Activated CD4-positive, alpha-beta T cell treated with anti-CD3 and anti-CD28 coated beads, Interleukin-2, amount 10 ng/mL, durations not matched to agents 7 days and 5 days (primary cell): ENCODE measurements around the gene C1orf21. TPM values are rescaled to one million over a fixed set of nuclear protein-coding genes. Genes with fewer than 3 reads are reported as not detected.
A peak's percentile ranks its signal among the peaks of the same experiment; 100 is the strongest.

Source experiments
- CTCF ChIA-PET: fragments of 350-600 bp; sonication (Branson Sonifier 250); formaldehyde crosslinking; loops from one replicate; lab custom pipeline; 2021; ENCODE audit warnings: antibody characterized with exemption; lab: Charles Lee
- POLR2A ChIA-PET: fragments of 350-600 bp; sonication (Branson Sonifier 250); formaldehyde crosslinking; loops from one replicate; lab custom pipeline; 2021; ENCODE audit warnings: antibody characterized with exemption; lab: Charles Lee
- DNase-seq: peaks from one replicate; pipeline ENCODE4 v3.0.0-alpha.2; 2020
- H3K27ac Mint-ChIP-seq: one replicate; pipeline ENCODE4 v1.8.0; 2021; ENCODE audit warnings: mild to moderate bottlenecking, moderate library complexity, mixed read lengths
- H3K27me3 Mint-ChIP-seq: one replicate; pipeline ENCODE4 v1.8.0; 2021; ENCODE audit warnings: mixed read lengths
- H3K36me3 Mint-ChIP-seq: one replicate; pipeline ENCODE4 v1.8.0; 2021; ENCODE audit warnings: low read depth, mixed read lengths
- H3K4me1 Mint-ChIP-seq: one replicate; pipeline ENCODE4 v1.8.0; 2021; ENCODE audit warnings: mixed read lengths
- H3K4me3 Mint-ChIP-seq: one replicate; pipeline ENCODE4 v1.8.0; 2021; ENCODE audit warnings: mild to moderate bottlenecking, moderate library complexity, mixed read lengths
- H3K9me3 Mint-ChIP-seq: one replicate; pipeline ENCODE4 v1.8.0; 2021; ENCODE audit warnings: mixed read lengths
- total RNA-seq, 2 experiments: library from RNA; stranded (reverse); gene quantifications; one replicate each; pipeline ENCODE4 v1.2.3, GENCODE V29; 2021

The C1orf21 gene
- total RNA-seq, 2 experiments from 2014 or later, result 7.4 to 8.1 TPM

DNA sequence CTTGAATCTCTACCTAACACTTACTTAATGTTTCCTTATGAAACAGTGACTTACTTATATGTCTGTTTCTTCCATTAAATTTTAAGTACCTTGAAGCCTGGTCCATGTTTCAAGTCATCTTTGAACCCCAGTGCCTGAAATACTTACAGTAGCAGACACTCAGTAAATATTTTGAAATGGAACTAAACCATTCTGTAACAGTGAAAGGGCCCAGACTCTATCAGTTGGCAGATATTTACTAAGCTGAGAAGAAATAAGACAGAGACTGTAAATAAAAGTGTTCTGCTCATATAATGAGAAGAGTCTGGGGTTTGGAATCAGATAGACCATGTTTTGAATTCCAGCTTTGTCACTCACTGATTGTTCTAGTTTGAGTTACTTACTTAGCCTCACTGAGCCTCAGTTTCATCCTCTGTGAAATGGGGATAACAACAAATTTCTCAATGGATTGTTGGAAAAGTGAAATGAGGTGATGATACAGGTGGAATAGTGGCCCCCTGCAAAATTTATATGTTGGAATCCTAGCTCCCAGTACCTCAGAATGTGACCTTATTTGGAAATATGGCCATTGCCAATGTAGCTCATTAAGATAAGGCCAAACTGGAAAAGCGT lies 19.3 kb upstream of the C1orf21 start:
- Mint-ChIP-seq H3K27me3 (peaks cover 19% of the 10 kb centered on the region), H3K36me3 (no peaks in the 10 kb centered on the region), H3K9me3 (no peaks in the 10 kb centered on the region), H3K4me3 (no peak overlapping the region), H3K4me1 (no peaks in the 10 kb centered on the region), H3K27ac (no peak overlapping the region)
- POLR2A ChIA-PET, result no interaction called here
- CTCF ChIA-PET, result no interaction called here
- no peak for DNase-seq

DNA sequence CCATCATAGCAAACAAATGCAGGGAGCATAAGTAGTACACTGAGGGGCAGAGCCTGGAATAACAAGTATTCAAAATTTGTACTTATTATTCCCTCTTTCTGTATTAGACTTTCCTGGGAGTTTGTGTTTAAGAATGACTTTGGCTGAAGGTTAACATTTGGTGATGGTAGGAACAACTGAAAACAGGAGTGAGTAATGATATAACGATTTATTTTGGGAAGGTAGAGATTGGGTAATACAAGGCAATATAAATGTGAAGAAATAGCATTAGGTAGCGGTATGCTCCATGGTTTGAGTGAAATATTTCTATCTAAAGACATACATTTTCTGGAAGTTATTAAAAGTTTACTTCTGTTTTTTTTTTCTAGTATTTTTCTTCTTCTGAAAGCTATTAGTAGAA lies 18.5 kb upstream of the C1orf21 start:
- ChIA-PET POLR2A (no interaction called here), CTCF (interaction anchor here (0.6 kb wide), 1 partner anchor 155 kb away, joined by 3 read pairs; no protein-coding TSS in a partner anchor)
- peaks cover 19% of the 10 kb centered on the region for H3K27me3 Mint-ChIP-seq
- H3K36me3 Mint-ChIP-seq, result no peaks in the 10 kb centered on the region
- no peaks in the 10 kb centered on the region for H3K9me3 Mint-ChIP-seq
- H3K4me1 Mint-ChIP-seq, result no peaks in the 10 kb centered on the region
- no peak for DNase-seq
- H3K4me3 Mint-ChIP-seq, result no peak overlapping the region
- H3K27ac Mint-ChIP-seq, result no peak overlapping the region

DNA sequence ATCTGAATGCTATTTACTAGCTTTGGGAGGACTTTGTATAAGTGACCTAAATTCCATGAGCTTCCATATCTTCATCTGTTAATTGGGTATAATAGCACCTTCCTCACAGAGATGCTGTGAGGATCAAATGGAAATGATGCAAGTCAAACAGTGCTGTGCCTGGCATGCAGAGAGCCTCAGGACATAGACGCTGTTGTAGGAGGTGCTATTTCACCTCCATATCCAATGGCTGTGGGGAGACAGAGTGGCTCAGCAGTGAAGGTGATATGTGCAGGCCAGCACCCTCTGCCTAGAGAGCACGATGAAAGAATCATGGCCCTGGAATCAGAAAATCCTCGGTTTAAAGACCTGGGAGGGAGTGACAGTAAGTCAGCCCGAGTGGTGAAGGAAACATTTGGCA lies 16.0 kb upstream of the C1orf21 start:
- Mint-ChIP-seq H3K4me3 (no peak overlapping the region), H3K4me1 (no peaks in the 10 kb centered on the region), H3K9me3 (no peaks in the 10 kb centered on the region), H3K36me3 (no peaks in the 10 kb centered on the region), H3K27ac (no peak overlapping the region), H3K27me3 (peaks cover 19% of the 10 kb centered on the region)
- no peak for DNase-seq
- ChIA-PET POLR2A (no interaction called here), CTCF (interaction anchor here (1.0 kb wide), 1 partner anchor 11 kb away, joined by 3 read pairs; no protein-coding TSS in a partner anchor)

DNA sequence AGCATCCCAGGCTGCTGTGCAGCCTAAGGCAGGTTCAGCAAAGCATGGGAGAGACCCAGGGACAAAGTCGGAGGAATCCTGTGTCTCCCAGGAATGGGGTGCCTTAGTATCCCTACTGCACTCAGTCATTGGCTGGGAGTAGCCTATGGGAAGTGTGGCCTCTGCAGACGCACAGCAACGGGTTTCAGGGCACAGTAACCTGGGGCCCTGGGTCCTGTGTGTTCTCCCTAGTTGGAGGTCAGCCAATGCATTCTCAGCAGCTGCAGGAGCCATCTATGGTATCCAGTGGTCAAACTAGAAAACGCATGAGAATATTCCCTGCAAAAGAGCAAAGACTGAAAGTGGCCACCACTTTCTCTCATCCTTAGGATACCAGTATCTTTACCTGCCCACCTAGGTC lies 13.7 kb upstream of the C1orf21 start:
- POLR2A ChIA-PET, result no interaction called here
- no peak for DNase-seq
- Mint-ChIP-seq H3K4me3 (no peak overlapping the region), H3K27ac (no peak overlapping the region), H3K9me3 (no peaks in the 10 kb centered on the region), H3K27me3 (peaks cover 18% of the 10 kb centered on the region), H3K4me1 (no peaks in the 10 kb centered on the region), H3K36me3 (no peaks in the 10 kb centered on the region)
- CTCF ChIA-PET, result no interaction called here

DNA sequence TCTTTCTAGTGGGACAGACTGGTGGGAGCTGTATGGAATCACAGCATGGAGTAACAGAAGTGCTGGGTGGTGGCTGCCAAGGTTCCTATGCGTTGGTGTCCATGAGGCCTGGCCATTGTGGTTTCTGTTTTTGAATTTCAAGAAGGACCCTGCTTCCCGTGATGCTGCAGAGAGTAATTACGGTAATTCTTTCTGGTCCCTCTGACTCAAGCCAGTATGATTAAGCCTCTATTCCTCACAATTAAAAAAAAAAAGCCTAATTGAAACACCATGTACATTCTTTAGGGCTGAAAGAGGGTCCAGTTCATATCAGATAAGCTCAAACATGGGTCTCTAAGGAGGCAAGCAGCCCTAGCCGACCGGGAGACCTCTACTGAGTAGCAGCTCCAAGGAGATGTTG lies 10.5 kb upstream of the C1orf21 start:
- H3K4me1 Mint-ChIP-seq, result peaks cover 11% of the 10 kb centered on the region
- DNase-seq, result no peak
- H3K4me3 Mint-ChIP-seq, result no peak overlapping the region
- H3K36me3 Mint-ChIP-seq, result no peaks in the 10 kb centered on the region
- CTCF ChIA-PET, result interaction anchor here (1.3 kb wide), 1 partner anchor 13 kb away, joined by 4 read pairs; no protein-coding TSS in a partner anchor
- no peak overlapping the region for H3K27ac Mint-ChIP-seq
- peaks cover 11% of the 10 kb centered on the region for H3K27me3 Mint-ChIP-seq
- POLR2A ChIA-PET, result no interaction called here
- peaks cover 5% of the 10 kb centered on the region for H3K9me3 Mint-ChIP-seq

DNA sequence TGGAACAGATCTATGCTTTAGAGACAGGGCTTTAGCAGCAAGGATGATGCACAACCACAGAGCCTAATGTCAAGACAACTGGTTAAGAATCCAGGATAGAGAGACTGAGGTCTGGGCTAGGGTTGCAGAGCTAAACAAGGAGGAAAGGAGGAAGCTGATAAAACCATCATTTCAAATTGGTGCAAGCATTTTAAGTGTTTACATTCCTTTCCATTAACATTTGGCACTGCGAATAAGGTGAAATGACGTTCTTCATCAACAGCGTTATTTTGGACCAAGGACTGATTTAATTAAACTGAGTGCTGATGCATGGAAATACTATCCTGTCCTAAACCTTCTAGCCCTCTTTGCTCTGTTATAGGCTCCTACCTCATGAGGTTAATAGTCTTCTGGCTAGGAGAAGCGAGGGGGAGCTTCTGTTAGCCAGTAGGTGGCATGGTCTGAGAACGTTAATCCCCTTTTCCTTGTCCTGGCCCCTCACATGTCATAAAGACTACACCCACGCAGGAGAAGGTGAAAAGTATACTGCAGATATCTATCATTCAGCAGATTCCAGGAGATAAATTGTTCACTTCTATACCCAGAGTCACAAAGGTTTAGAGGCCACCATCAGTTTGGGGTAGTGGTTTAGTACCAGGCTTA lies 7.6 kb upstream of the C1orf21 start:
- Mint-ChIP-seq H3K27ac (no peak overlapping the region), H3K4me3 (no peak overlapping the region), H3K36me3 (no peaks in the 10 kb centered on the region), H3K27me3 (peaks cover 34% of the 10 kb centered on the region), H3K9me3 (peaks cover 5% of the 10 kb centered on the region), H3K4me1 (peaks cover 11% of the 10 kb centered on the region)
- ChIA-PET POLR2A (no interaction called here), CTCF (no interaction called here)
- DNase-seq, result no peak

DNA sequence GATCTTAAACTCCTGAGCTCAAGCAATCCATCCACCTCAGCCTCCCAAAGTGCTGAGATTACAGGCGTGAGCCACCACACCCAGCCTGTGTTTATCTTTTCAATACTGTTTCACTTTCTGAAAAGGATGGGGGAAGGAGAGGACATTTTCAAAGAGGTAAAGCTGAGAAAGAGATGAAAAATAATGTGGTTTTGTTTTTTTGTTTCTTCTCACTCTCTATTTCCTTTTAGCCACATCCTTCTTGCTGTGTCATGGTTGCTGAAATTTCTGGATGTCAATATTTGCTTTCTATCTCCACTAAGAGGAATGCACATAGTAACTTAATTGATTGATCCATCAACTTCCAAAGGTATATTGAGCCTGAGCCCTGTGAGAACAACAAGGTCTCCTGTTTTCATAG lies 6.4 kb upstream of the C1orf21 start:
- Mint-ChIP-seq H3K27me3 (peaks cover 45% of the 10 kb centered on the region), H3K4me1 (peaks cover 11% of the 10 kb centered on the region), H3K36me3 (peaks cover 1% of the 10 kb centered on the region), H3K4me3 (no peak overlapping the region), H3K9me3 (peaks cover 5% of the 10 kb centered on the region), H3K27ac (peak overlapping the region; percentile 39)
- peak; percentile 9 for DNase-seq
- CTCF ChIA-PET, result no interaction called here
- POLR2A ChIA-PET, result no interaction called here

DNA sequence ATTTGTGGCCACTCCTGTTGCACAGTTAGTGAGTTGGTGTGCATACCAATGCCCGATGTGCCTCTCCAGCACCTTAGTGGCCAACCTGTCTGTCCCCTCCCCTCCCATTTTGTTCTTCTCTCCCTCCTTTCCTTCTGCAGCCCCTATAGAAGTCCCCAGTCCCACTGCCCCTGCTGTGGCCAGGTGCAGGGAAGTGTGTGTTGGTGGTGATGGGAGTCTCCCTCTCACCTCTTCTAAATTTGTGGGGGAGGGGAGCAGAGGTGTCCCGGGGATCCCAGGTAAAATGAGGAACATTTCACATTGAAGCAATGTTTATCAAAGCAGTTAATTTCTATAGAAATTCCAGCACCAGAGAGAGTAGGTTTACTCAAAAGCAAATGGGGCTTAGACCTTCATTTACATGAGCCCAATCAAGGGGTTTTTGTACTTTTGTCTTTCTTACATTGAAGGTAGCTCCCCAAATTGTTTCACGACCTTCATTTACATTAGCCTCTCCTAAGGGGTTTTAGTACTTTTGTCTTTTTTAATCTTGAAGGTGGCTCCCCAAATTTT lies 3.0 kb upstream of the C1orf21 start:
- POLR2A ChIA-PET, result no interaction called here

DNA sequence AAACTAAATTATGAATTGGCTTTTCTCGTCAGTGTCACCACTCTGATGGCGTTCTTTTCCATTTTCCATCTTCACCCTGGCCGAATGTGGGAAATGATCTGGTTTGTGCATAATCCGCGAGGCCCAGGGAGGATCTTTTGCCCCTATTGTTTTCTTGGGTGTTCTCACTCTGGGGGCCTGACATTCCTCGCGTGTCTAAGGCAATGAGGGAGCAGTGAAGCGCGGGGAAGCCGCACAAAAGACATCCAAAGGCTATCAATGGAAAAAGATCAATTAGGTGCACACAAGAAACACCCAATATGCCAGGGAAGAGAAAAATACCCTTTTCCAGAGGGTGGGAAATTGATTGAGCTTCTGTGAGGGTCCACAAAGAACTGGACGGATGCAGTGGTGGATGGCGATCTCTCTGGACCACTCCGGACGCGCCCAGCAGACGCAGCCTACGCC lies 941 bp upstream of the C1orf21 start:
- H3K4me3 Mint-ChIP-seq, result peak overlapping the region; percentile 78
- H3K27me3 Mint-ChIP-seq, result peaks cover 75% of the 10 kb centered on the region
- ChIA-PET CTCF (interaction anchor here (1.4 kb wide), 1 partner anchor 14 kb away, joined by 4 read pairs; no protein-coding TSS in a partner anchor), POLR2A (no interaction called here)
- H3K9me3 Mint-ChIP-seq, result peaks cover 2% of the 10 kb centered on the region
- DNase-seq, result no peak
- H3K36me3 Mint-ChIP-seq, result peaks cover 2% of the 10 kb centered on the region
- peak overlapping the region; percentile 80 for H3K27ac Mint-ChIP-seq
- peaks cover 19% of the 10 kb centered on the region for H3K4me1 Mint-ChIP-seq

More for the DNA sequence above, 3.0 kb upstream of the C1orf21 start:
- peaks cover 5% of the 10 kb centered on the region for H3K9me3 Mint-ChIP-seq
- peaks cover 27% of the 10 kb centered on the region for H3K4me1 Mint-ChIP-seq
- H3K27ac Mint-ChIP-seq, result no peak overlapping the region
- no peak overlapping the region for H3K4me3 Mint-ChIP-seq
- peaks cover 60% of the 10 kb centered on the region for H3K27me3 Mint-ChIP-seq
- no peak for DNase-seq
- CTCF ChIA-PET, result interaction anchor here (1.4 kb wide), 1 partner anchor 9 kb away, joined by 3 read pairs; no protein-coding TSS in a partner anchor
- H3K36me3 Mint-ChIP-seq, result peaks cover 2% of the 10 kb centered on the region

DNA sequence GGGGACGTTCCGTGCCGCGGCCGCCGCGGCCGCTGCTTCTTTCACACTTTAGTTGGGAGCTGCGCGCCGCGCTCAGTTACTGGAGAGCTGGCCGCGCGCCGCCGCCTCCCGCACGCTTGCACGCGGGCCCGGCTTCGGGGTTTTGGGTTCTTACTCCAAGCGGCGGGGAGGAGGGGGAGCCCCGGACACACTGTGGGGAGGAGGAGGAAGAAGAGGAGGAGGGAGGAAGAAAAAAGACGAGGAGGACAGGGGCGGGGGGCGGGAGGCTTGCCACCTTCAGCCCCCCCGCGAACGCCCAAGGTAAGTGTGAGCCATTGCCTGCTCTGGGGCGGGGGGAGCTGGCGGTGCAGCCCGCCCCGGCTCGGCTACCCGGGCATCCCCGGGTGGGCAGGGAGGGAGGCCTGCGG lies 243 bp downstream of the C1orf21 start:
- peaks cover 17% of the 10 kb centered on the region for H3K4me1 Mint-ChIP-seq
- peaks cover 76% of the 10 kb centered on the region for H3K27me3 Mint-ChIP-seq
- H3K4me3 Mint-ChIP-seq, result peak overlapping the region; percentile 78
- no peaks in the 10 kb centered on the region for H3K9me3 Mint-ChIP-seq
- no peak for DNase-seq
- POLR2A ChIA-PET, result no interaction called here
- CTCF ChIA-PET, result interaction anchor here (0.9 to 1.4 kb wide), 2 partner anchors 12 to 26 kb away, joined by 3 to 4 read pairs; no protein-coding TSS in a partner anchor
- H3K36me3 Mint-ChIP-seq, result peaks cover 2% of the 10 kb centered on the region
- peak overlapping the region; percentile 72 for H3K27ac Mint-ChIP-seq

DNA sequence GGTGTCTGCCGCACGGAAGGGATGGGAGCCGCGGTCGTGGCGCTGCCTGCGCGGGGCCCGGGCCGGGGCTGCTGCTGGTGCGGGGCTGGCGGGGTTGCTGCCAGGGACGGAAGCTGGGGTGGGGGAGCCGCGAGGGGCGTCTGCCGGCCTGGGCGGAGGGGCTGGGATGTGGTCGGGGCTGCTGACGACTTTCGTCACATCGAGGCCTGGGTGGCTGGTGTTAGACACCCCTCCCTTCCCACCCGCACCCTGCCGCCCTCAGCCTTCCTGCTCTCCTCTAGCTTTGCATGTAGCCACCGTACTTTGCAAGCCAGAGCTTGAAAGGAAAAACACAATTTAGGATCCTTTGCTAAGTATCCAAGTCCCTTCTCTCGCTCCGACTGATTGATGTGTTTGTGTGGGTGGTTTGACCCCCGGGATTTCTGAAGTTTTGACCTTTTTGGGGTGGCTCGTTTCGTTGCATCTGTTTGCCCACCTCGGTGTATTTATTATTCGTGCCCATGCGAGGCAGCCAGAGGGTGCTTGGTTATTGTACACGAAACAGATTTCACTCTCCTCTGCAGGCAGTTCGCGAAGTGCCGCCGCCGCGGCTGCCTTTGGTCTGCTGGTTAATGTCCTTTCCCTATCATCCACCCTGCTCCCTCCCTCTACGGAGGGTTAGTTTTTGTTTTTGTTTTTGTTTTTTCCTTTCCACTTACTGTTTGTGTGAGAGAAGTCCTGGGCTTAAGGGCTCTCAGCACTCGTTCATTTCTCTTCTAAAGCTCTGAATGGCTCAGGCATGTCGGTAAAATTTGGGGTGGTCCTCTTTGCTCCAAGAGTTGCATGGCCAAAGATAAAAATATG lies 868 bp downstream of the C1orf21 start:
- ChIA-PET CTCF (interaction anchor here (1.4 kb wide), 1 partner anchor 12 kb away, joined by 4 read pairs; no protein-coding TSS in a partner anchor), POLR2A (no interaction called here)
- peak; percentile 47 for DNase-seq
- Mint-ChIP-seq H3K27ac (peak overlapping the region; percentile 16), H3K4me3 (peak overlapping the region; percentile 71), H3K4me1 (peaks cover 17% of the 10 kb centered on the region), H3K27me3 (peaks cover 75% of the 10 kb centered on the region), H3K9me3 (no peaks in the 10 kb centered on the region), H3K36me3 (peaks cover 2% of the 10 kb centered on the region)

DNA sequence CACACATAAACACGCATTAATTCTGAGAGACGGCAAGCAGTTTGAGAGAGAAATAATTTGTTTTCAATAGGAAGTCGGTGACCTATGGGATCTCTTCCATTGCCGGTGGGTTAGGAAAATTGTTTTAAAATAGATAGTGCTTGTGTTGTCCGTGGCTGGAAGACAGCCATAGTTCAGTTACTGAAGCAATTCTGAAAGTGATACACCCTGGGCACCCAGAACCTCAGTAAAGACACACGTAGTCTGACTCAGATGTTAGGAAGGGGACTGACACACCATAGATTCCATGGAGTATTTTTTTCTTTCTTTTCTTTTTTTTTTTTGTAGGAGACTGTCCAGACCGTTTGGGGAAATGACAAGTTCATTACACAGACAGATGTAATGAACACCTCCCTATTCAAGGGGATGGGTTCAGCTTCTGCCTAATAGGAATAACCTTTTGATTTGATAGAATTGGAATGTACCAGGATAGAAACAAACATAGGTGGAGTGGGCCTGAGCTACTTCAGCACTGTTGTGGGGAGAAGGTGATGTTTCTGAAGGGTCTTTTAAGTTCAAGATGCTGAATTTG lies 1.6 kb downstream of the C1orf21 start:
- ChIA-PET POLR2A (no interaction called here), CTCF (interaction anchor here (0.6 kb wide), 1 partner anchor 11 kb away, joined by 5 read pairs; no protein-coding TSS in a partner anchor)
- Mint-ChIP-seq H3K27me3 (peaks cover 74% of the 10 kb centered on the region), H3K4me1 (peaks cover 17% of the 10 kb centered on the region), H3K27ac (no peak overlapping the region), H3K4me3 (peak overlapping the region; percentile 71), H3K36me3 (peaks cover 2% of the 10 kb centered on the region), H3K9me3 (no peaks in the 10 kb centered on the region)
- no peak for DNase-seq
